ENCODE measurements around the gene IQGAP2.
"Not testable (repeated sequence)": the region's sequence is repeated elsewhere in the genome, so short reads cannot be mapped to it uniquely, and the experiment has no call there.

IQGAP2 gene

GRCh38 chr5:76514292-76514691, 111.2 kb downstream of the IQGAP2 start:
- DNase-seq, result no peak

GRCh38 chr5:76514713-76515112, 111.6 kb downstream of the IQGAP2 start:
- DNase-seq, result no peak

GRCh38 chr5:76517334-76517733, 114.2 kb downstream of the IQGAP2 start:
- no peak for DNase-seq

GRCh38 chr5:76518246-76518645, 115.2 kb downstream of the IQGAP2 start:
- DNase-seq, result not testable (repeated sequence)

GRCh38 chr5:76521240-76521758, 118.2 kb downstream of the IQGAP2 start:
- peak in 1 of 2 experiments; percentile 40 for DNase-seq

- DNase-seq, result no peak
These were observed 119.2 kb downstream of the IQGAP2 start for GRCh38 chr5:76522103-76522935.

- no peak for DNase-seq
These were observed 121.2 kb downstream of the IQGAP2 start for GRCh38 chr5:76524101-76524835.

- no peak for DNase-seq
These were observed 121.8 kb downstream of the IQGAP2 start for GRCh38 chr5:76524868-76525267.

GRCh38 chr5:76525956-76526355, 122.9 kb downstream of the IQGAP2 start:
- no peak for DNase-seq

- DNase-seq, result no peak
These were observed 124.0 kb downstream of the IQGAP2 start for GRCh38 chr5:76526950-76527583.

- DNase-seq, result no peak
These were observed 124.6 kb downstream of the IQGAP2 start for GRCh38 chr5:76527685-76528161.

- no peak for DNase-seq
These were observed 125.7 kb downstream of the IQGAP2 start for GRCh38 chr5:76528547-76529331.

GRCh38 chr5:76529464-76530344, 126.6 kb downstream of the IQGAP2 start:
- no peak for DNase-seq

GRCh38 chr5:76532052-76532451, 129.0 kb downstream of the IQGAP2 start:
- no peak for DNase-seq

- no peak for DNase-seq
These were observed 129.9 kb downstream of the IQGAP2 start for GRCh38 chr5:76532973-76533372.

- no peak for DNase-seq
These were observed 132.5 kb downstream of the IQGAP2 start for GRCh38 chr5:76535577-76535976.

GRCh38 chr5:76537073-76537543, 134.0 kb downstream of the IQGAP2 start:
- no peak for DNase-seq

- DNase-seq, result no peak
These were observed 139.2 kb downstream of the IQGAP2 start for GRCh38 chr5:76542241-76542640.

GRCh38 chr5:76542887-76543690, 140.0 kb downstream of the IQGAP2 start:
- DNase-seq, result no peak

GRCh38 chr5:76544268-76544926, 141.3 kb downstream of the IQGAP2 start:
- peak in 1 of 2 experiments; percentile 17 for DNase-seq
